Neural cell (in vitro differentiated cells): ENCODE measurements around the gene IL22. TPM values are rescaled to one million over a fixed set of nuclear protein-coding genes. Genes with fewer than 3 reads are reported as not detected.

Source experiments
- H2AFZ ChIP-seq: fragments of 200-600, 300-800 bp; sonication (generic), shearing (Covaris generic); 2 replicates; pipeline ENCODE4 v1.6.0; 2014; ENCODE audit warnings: low read depth, mild to moderate bottlenecking, antibody characterized with exemption, low read length, moderate library complexity
- H3F3A ChIP-seq: fragments of 200-600 bp; shearing (Covaris generic); 2 replicates; pipeline ENCODE4 v1.6.1; 2016; ENCODE audit warnings: mild to moderate bottlenecking, moderate library complexity, mixed read lengths, antibody characterized with exemption, low read length; ENCODE audit not compliant: insufficient read depth, poor library complexity, severe bottlenecking
- H3K27ac ChIP-seq: fragments of 200-600, 300-800 bp; sonication (generic), shearing (Covaris generic); 2 replicates; pipeline ENCODE4 v1.5.1; 2014; ENCODE audit warnings: mild to moderate bottlenecking, low read length, moderate library complexity
- H3K27me3 ChIP-seq: fragments of 300-800, 200-600 bp; sonication (generic), shearing (Covaris generic); 2 replicates; pipeline ENCODE4 v1.6.0; 2014; ENCODE audit warnings: mild to moderate bottlenecking, low read depth, low read length, moderate library complexity; ENCODE audit not compliant: insufficient read depth
- H3K36me3 ChIP-seq: fragments of 300-800, 200-600 bp; sonication (generic), shearing (Covaris generic); 2 replicates; pipeline ENCODE4 v1.5.1; 2014; ENCODE audit warnings: mild to moderate bottlenecking, antibody characterized with exemption, low read length, moderate library complexity; ENCODE audit not compliant: insufficient read depth
- H3K4me2 ChIP-seq: fragments of 300-800, 200-600 bp; sonication (generic), shearing (Covaris generic); 2 replicates; pipeline ENCODE4 v1.6.0; 2014; ENCODE audit warnings: mild to moderate bottlenecking, low read length
- H3K4me3 ChIP-seq: fragments of 300-800, 200-600 bp; sonication (generic), shearing (Covaris generic); 2 replicates; pipeline ENCODE4 v1.5.1; 2014; ENCODE audit warnings: mild to moderate bottlenecking, low read length, moderate library complexity
- H3K79me2 ChIP-seq: fragments of 200-600 bp; shearing (Covaris generic); replicated peaks from 2 replicates; pipeline ENCODE4 v1.6.0; 2014; ENCODE audit warnings: mild to moderate bottlenecking, low read length, moderate library complexity; ENCODE audit not compliant: insufficient read depth
- H3K9ac ChIP-seq: fragments of 300-800, 200-600 bp; sonication (generic), shearing (Covaris generic); 2 replicates; pipeline ENCODE4 v1.6.1; 2016; ENCODE audit warnings: mild to moderate bottlenecking, low read length, mixed read lengths
- H3K9me2 ChIP-seq: fragments of 200-600 bp; shearing (Covaris generic); 2 replicates; pipeline ENCODE4 v1.6.1; 2016; ENCODE audit warnings: mild to moderate bottlenecking, low read length, mixed read lengths; ENCODE audit not compliant: insufficient read depth
- H3K9me3 ChIP-seq: fragments of 200-600, 300-800 bp; sonication (generic), shearing (Covaris generic); 2 replicates; pipeline ENCODE4 v1.6.1; 2016; ENCODE audit warnings: mild to moderate bottlenecking, mixed run types, low read length, moderate library complexity, mixed read lengths
- H4K20me1 ChIP-seq: fragments of 200-600 bp; shearing (Covaris generic); 2 replicates; pipeline ENCODE4 v1.6.1; 2016; ENCODE audit warnings: mild to moderate bottlenecking, mixed run types; ENCODE audit not compliant: insufficient read depth
- EP300 ChIP-seq: fragments of 450-650 bp; conservative IDR thresholded peaks from 2 replicates; pipeline ENCODE4 v1.6.1; 2014; ENCODE audit warnings: antibody characterized with exemption, mild to moderate bottlenecking, moderate library complexity; ENCODE audit not compliant: poor library complexity, severe bottlenecking
- EZH2 ChIP-seq: fragments of 200-600, 300-800 bp; shearing (Covaris generic), sonication (generic); IDR thresholded peaks from 2 replicates; pipeline ENCODE4 v1.6.1; 2014; ENCODE audit warnings: antibody characterized with exemption, low read length, borderline replicate concordance, mild to moderate bottlenecking; ENCODE audit not compliant: insufficient read depth, poor library complexity, severe bottlenecking
- MXI1 ChIP-seq: fragments of 450-650 bp; conservative IDR thresholded peaks from 2 replicates; pipeline ENCODE4 v1.6.1; 2014; ENCODE audit warnings: antibody characterized with exemption, mild to moderate bottlenecking; ENCODE audit not compliant: poor library complexity, severe bottlenecking
- POLR2AphosphoS5 ChIP-seq: IDR thresholded peaks from 2 replicates; pipeline ENCODE4 v1.6.1; 2012
- RAD21 ChIP-seq: fragments of 450-650 bp; conservative IDR thresholded peaks from 2 replicates; pipeline ENCODE4 v1.6.1; 2014; ENCODE audit warnings: antibody characterized with exemption, mild to moderate bottlenecking, moderate library complexity
- SMC3 ChIP-seq: fragments of 450-650 bp; conservative IDR thresholded peaks from 2 replicates; pipeline ENCODE4 v1.6.1; 2014; ENCODE audit warnings: antibody characterized with exemption, mild to moderate bottlenecking, moderate library complexity; ENCODE audit not compliant: poor library complexity
- TAF1 ChIP-seq: IDR thresholded peaks from 2 replicates; pipeline ENCODE4 v1.6.1; 2012; ENCODE audit warnings: low read depth
- polyA plus RNA-seq: library from polyadenylated mRNA; depleted of rRNA; stranded (reverse); fragments of >200 nt; gene quantifications from 2 replicates; pipeline ENCODE4 v1.2.3, GENCODE V29; 2014
- TF ChIP-seq, protein P1 (sequence below): IDR thresholded peaks from 2 replicates; pipeline ENCODE4 v1.6.1; 2012; ENCODE audit warnings: borderline replicate concordance
- TF ChIP-seq, protein P2 (sequence below): fragments of 450-650 bp; IDR thresholded peaks from 2 replicates; pipeline ENCODE4 v1.5.1; 2014; ENCODE audit warnings: antibody characterized with exemption, mild to moderate bottlenecking, moderate library complexity; ENCODE audit not compliant: poor library complexity, severe bottlenecking

IL22 gene
- polyA plus RNA-seq, 1 donor from 2014 or later = not detected

DNA sequence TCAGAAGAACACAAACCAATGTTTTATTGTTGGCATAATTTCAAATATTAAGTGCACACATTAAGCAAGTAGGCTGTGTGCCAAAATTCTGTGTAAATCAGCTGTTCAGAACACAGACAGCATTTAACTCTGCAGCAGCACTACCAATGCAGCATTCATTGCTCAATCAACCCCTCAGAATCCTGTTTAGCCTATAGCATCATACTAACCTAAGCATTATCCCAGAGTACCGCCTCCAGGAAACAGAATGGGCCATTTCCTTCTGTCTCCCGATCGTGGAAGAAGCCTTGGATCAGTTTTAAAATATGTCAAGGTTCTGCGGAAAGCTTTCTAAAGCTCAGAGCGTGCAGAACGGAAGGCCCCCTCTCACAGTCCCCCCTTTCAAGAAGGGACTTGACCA, 31.1 kb downstream of the IL22 start:
- Histone ChIP-seq H3F3A (no peaks in the 10 kb centered on the region), H2AFZ (no peak overlapping the region), H3K27ac (no peak overlapping the region), H3K79me2 (no peaks in the 10 kb centered on the region), H3K9ac (no peak overlapping the region), H4K20me1 (no peaks in the 10 kb centered on the region), H3K4me2 (no peak overlapping the region), H3K9me3 (no peaks in the 10 kb centered on the region), H3K9me2 (no peaks in the 10 kb centered on the region), H3K27me3 (no peaks in the 10 kb centered on the region), H3K4me3 (no peak overlapping the region), H3K36me3 (no peaks in the 10 kb centered on the region)
- TF ChIP-seq MXI1 = no peak

DNA sequence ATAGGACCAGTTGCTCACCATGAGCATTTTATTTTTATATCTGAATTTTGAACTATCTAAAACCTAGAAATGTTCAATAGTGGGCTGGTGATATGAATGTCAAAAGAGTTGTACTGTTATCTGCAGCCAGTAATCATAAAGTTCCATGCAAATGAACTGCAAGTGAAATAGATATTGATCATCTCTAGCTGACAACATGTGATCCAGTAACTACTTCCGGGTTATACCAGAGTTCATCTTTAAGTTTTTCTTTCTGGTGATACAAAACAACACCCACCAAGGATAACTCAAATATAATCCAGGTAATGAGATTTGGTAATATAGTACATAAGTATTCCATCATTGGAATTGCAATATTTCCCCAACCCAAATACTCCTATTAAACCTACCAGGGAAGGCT, 31.9 kb downstream of the IL22 start:
- Histone ChIP-seq H3K27me3 (no peaks in the 10 kb centered on the region), H3K9me3 (no peaks in the 10 kb centered on the region), H4K20me1 (no peaks in the 10 kb centered on the region), H2AFZ (no peak overlapping the region), H3K27ac (no peak overlapping the region), H3K9ac (no peak overlapping the region), H3K9me2 (no peaks in the 10 kb centered on the region), H3K4me3 (no peak overlapping the region), H3K79me2 (no peaks in the 10 kb centered on the region), H3K4me2 (no peak overlapping the region), H3F3A (no peaks in the 10 kb centered on the region), H3K36me3 (no peaks in the 10 kb centered on the region)
- TF ChIP-seq EZH2 = no peak
- TF ChIP-seq, protein P1, sequence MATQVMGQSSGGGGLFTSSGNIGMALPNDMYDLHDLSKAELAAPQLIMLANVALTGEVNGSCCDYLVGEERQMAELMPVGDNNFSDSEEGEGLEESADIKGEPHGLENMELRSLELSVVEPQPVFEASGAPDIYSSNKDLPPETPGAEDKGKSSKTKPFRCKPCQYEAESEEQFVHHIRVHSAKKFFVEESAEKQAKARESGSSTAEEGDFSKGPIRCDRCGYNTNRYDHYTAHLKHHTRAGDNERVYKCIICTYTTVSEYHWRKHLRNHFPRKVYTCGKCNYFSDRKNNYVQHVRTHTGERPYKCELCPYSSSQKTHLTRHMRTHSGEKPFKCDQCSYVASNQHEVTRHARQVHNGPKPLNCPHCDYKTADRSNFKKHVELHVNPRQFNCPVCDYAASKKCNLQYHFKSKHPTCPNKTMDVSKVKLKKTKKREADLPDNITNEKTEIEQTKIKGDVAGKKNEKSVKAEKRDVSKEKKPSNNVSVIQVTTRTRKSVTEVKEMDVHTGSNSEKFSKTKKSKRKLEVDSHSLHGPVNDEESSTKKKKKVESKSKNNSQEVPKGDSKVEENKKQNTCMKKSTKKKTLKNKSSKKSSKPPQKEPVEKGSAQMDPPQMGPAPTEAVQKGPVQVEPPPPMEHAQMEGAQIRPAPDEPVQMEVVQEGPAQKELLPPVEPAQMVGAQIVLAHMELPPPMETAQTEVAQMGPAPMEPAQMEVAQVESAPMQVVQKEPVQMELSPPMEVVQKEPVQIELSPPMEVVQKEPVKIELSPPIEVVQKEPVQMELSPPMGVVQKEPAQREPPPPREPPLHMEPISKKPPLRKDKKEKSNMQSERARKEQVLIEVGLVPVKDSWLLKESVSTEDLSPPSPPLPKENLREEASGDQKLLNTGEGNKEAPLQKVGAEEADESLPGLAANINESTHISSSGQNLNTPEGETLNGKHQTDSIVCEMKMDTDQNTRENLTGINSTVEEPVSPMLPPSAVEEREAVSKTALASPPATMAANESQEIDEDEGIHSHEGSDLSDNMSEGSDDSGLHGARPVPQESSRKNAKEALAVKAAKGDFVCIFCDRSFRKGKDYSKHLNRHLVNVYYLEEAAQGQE = no peak
- TF ChIP-seq TAF1 = no peak
- no peak for TF ChIP-seq RAD21
- TF ChIP-seq POLR2AphosphoS5 = no peak
- TF ChIP-seq, protein P2, sequence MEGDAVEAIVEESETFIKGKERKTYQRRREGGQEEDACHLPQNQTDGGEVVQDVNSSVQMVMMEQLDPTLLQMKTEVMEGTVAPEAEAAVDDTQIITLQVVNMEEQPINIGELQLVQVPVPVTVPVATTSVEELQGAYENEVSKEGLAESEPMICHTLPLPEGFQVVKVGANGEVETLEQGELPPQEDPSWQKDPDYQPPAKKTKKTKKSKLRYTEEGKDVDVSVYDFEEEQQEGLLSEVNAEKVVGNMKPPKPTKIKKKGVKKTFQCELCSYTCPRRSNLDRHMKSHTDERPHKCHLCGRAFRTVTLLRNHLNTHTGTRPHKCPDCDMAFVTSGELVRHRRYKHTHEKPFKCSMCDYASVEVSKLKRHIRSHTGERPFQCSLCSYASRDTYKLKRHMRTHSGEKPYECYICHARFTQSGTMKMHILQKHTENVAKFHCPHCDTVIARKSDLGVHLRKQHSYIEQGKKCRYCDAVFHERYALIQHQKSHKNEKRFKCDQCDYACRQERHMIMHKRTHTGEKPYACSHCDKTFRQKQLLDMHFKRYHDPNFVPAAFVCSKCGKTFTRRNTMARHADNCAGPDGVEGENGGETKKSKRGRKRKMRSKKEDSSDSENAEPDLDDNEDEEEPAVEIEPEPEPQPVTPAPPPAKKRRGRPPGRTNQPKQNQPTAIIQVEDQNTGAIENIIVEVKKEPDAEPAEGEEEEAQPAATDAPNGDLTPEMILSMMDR = no peak
- TF ChIP-seq EP300 = no peak
- no peak for TF ChIP-seq SMC3
- no peak for TF ChIP-seq MXI1

DNA sequence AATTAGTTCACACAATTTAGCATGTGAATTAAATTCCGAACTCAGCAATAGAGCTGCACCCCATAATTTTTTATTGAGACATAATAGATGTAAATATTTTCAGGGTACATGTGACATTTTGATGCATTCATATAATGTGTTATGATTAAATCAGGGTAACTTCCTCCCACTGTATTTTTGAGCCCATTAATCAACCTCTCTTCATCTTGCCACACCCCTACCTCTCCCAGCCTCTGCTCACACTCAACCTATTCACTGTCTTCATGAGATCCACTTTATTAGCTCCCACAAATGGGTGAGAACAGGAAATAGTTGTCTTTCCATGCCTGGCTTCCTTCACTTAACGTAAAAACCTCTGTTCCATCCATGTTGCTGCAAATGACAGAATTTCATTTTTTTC, 42.5 kb downstream of the IL22 start:
- H3K27me3 ChIP-seq = no peaks in the 10 kb centered on the region
- H3K36me3 ChIP-seq = no peaks in the 10 kb centered on the region
- H3K9me3 ChIP-seq = no peaks in the 10 kb centered on the region
- H3K79me2 ChIP-seq = no peaks in the 10 kb centered on the region
- H2AFZ ChIP-seq = no peak overlapping the region
- no peak overlapping the region for H3K4me3 ChIP-seq
- TF ChIP-seq, protein P2 = no peak
- TF ChIP-seq EP300 (no peak), TAF1 (no peak)
- TF ChIP-seq, protein P1 = no peak
- no peaks in the 10 kb centered on the region for H4K20me1 ChIP-seq
- H3K9ac ChIP-seq = no peak overlapping the region
- H3K4me2 ChIP-seq = no peak overlapping the region
- H3F3A ChIP-seq = no peaks in the 10 kb centered on the region
- H3K9me2 ChIP-seq = no peaks in the 10 kb centered on the region
- H3K27ac ChIP-seq = no peak overlapping the region
